Stimulated activated CD4-positive, alpha-beta T cell treated with anti-CD3 and anti-CD28 coated beads, TNF-alpha, amount 100 ng/mL, for 1 hour (primary cell): ENCODE data around the gene RMND5B.
"Not testable (repeated sequence)": the region's sequence is repeated elsewhere in the genome, so short reads cannot be mapped to it uniquely, and the experiment has no call there.

ENCODE experiments used
- DNase-seq, 3 donors: peaks; one replicate each; pipeline ENCODE4 v3.0.0-alpha.2; 2020; ENCODE audit warnings: low read depth in 3 of 3, low spot score in 1 of 3

The RMND5B gene

GRCh38 chr5:178127300-178128009 lies 3.4 kb upstream of the RMND5B start:
- not testable (repeated sequence) for DNase-seq

GRCh38 chr5:178129296-178129695 lies 1.5 kb upstream of the RMND5B start:
- no peak for DNase-seq

GRCh38 chr5:178130234-178130575 lies 609 bp upstream of the RMND5B start:
- not testable (repeated sequence) for DNase-seq

- no peak for DNase-seq
Observed at GRCh38 chr5:178131446-178131996, 707 bp downstream of the RMND5B start.

- no peak for DNase-seq
Observed at GRCh38 chr5:178136990-178137389, 6.2 kb downstream of the RMND5B start.

GRCh38 chr5:178137991-178138390 lies 7.2 kb downstream of the RMND5B start:
- no peak for DNase-seq

- no peak for DNase-seq
Observed at GRCh38 chr5:178141550-178141949, 10.7 kb downstream of the RMND5B start.

- DNase-seq: no peak
Observed at GRCh38 chr5:178142642-178143041, 11.8 kb downstream of the RMND5B start.

GRCh38 chr5:178143246-178143645 lies 12.4 kb downstream of the RMND5B start:
- DNase-seq: no peak

GRCh38 chr5:178143901-178144300 lies 13.1 kb downstream of the RMND5B start:
- DNase-seq: no peak

GRCh38 chr5:178145965-178146820 lies 15.4 kb downstream of the RMND5B start:
- DNase-seq: peak; percentile 53 to 56 (median 55)

GRCh38 chr5:178147406-178147805 lies 16.6 kb downstream of the RMND5B start:
- no peak for DNase-seq

GRCh38 chr5:178149199-178149932 lies 18.6 kb downstream of the RMND5B start:
- DNase-seq: no peak

- DNase-seq: no peak
Observed at GRCh38 chr5:178150977-178151734, 20.3 kb downstream of the RMND5B start.

- DNase-seq: no peak
Observed at GRCh38 chr5:178152491-178153444, 22.0 kb downstream of the RMND5B start.

GRCh38 chr5:178153530-178154340 lies 22.9 kb downstream of the RMND5B start, which contains the start of gene NHP2:
Gene NHP2 (minus strand): TSS chr5:178153885. CDS start chr5:178153817, 68 bp downstream.
- DNase-seq: peak; percentile 90 to 98 (median 96)

GRCh38 chr5:178155065-178155464 lies 24.3 kb downstream of the RMND5B start:
- DNase-seq: no peak

GRCh38 chr5:178160176-178160575 lies 29.4 kb downstream of the RMND5B start:
- DNase-seq: no peak

- no peak for DNase-seq
Observed at GRCh38 chr5:178162481-178162880, 31.7 kb downstream of the RMND5B start.
